Naive thymus-derived CD8-positive, alpha-beta T cell (primary cell): Measurements from ENCODE around the gene KLF7. TPM values are rescaled to one million over a fixed set of nuclear protein-coding genes. Genes with fewer than 3 reads are reported as not detected.
A peak's percentile ranks its signal among the peaks of the same experiment; 100 is the strongest.

Source experiments
- ATAC-seq, 2 donors: fragments of 150-1000 bp; cut with Tn5 transposase in 1 of 2; sonication (Bioruptor Pico), chemical (Tn5 transposase) in 1 of 2; 1 replicate in 1 of 2; 2 replicates in 1 of 2; pipeline ENCODE4 v1.10.0; 2021; ENCODE audit warnings: mild to moderate bottlenecking in 2 of 2, moderate library complexity in 2 of 2
- POLR2A ChIA-PET: fragments of 350-600 bp; sonication (Branson Sonifier 250); formaldehyde crosslinking; loops from one replicate; lab custom pipeline; 2021; ENCODE audit warnings: antibody characterized with exemption; lab: Charles Lee
- DNase-seq, 10 donors: peaks; one replicate each; pipeline versions ENCODE4 v3.0.0 to v3.0.0-alpha.2; 2020 to 2022
- H3K27ac Mint-ChIP-seq, 10 donors: one replicate each; pipeline ENCODE4 v1.8.0; 2020 to 2022; ENCODE audit warnings: mild to moderate bottlenecking in 10 of 10, mixed read lengths in 10 of 10, moderate library complexity in 4 of 10, inconsistent platforms in 1 of 10
- H3K27me3 Mint-ChIP-seq, 5 donors: one replicate each; pipeline ENCODE4 v1.8.0; 2021 to 2022; ENCODE audit warnings: mixed read lengths in 5 of 5
- H3K36me3 Mint-ChIP-seq, 3 donors: one replicate each; pipeline ENCODE4 v1.8.0; 2020 to 2022; ENCODE audit warnings: mixed read lengths in 3 of 3, mild to moderate bottlenecking in 2 of 3, inconsistent platforms in 1 of 3
- H3K4me1 Mint-ChIP-seq, 4 donors: one replicate each; pipeline ENCODE4 v1.8.0; 2021 to 2022; ENCODE audit warnings: mixed read lengths in 4 of 4
- H3K4me3 Mint-ChIP-seq, 10 donors: one replicate each; pipeline ENCODE4 v1.8.0; 2020 to 2022; ENCODE audit warnings: mild to moderate bottlenecking in 10 of 10, mixed read lengths in 10 of 10, moderate library complexity in 6 of 10, inconsistent platforms in 1 of 10
- H3K9me3 Mint-ChIP-seq, 9 donors: one replicate each; pipeline ENCODE4 v1.8.0; 2020 to 2022; ENCODE audit warnings: mixed read lengths in 9 of 9, mild to moderate bottlenecking in 3 of 9, inconsistent platforms in 1 of 9, moderate library complexity in 1 of 9
- polyA plus RNA-seq, 3 donors: library from polyadenylated mRNA; unstranded; fragments of 300-500 nt; fragmentation: Illumina TruSeq; gene quantifications; one replicate each; pipeline ENCODE4 v1.2.3, GENCODE V29; 2021
- total RNA-seq, 8 experiments: library from RNA in 2 of 8; stranded (reverse) in 2 of 8; gene quantifications; one replicate each; pipeline ENCODE4 v1.2.3 and lab custom pipeline; 2021 to 2026

KLF7 gene
- total and polyA plus RNA-seq, 5 experiments from 2014 or later: 15.2 to 89.2 (median 29.6) TPM

- POLR2A ChIA-PET: interaction anchor here (0.7 to 5.2 kb wide), 9 partner anchors 9 to 469 kb away, joined by 3 to 72 read pairs (median 4); partner anchors contain the start of genes FASTKD2, KLF7, MDH1B and METTL21A
- no peak for DNase-seq
- ATAC-seq: peak; percentile 13 to 19
- peaks cover 0 to 1% (median 0%) of the 10 kb centered on the region in 9 donors for H3K9me3 Mint-ChIP-seq
- peaks cover 44 to 100% (median 94%) of the 10 kb centered on the region in 4 donors for H3K4me1 Mint-ChIP-seq
- no peaks in the 10 kb centered on the region for H3K27me3 Mint-ChIP-seq
- H3K27ac Mint-ChIP-seq: peak overlapping the region; percentile 38 to 90 (median 86)
- peaks cover 0 to 5% (median 0%) of the 10 kb centered on the region in 3 donors for H3K36me3 Mint-ChIP-seq
- H3K4me3 Mint-ChIP-seq: peak overlapping the region; percentile 2 to 85 (median 74)
Measured at GRCh38 chr2:207156451-207157161, 9.1 kb downstream of the KLF7 start.

GRCh38 chr2:207155516-207156444, 10.0 kb downstream of the KLF7 start:
- peak overlapping the region; percentile 57 to 92 (median 86) for H3K27ac Mint-ChIP-seq
- POLR2A ChIA-PET: interaction anchor here (0.8 to 5.2 kb wide), 9 partner anchors 8 to 470 kb away, joined by 3 to 72 read pairs (median 3); partner anchors contain the start of genes KLF7 and METTL21A
- H3K36me3 Mint-ChIP-seq: peaks cover 0 to 5% (median 0%) of the 10 kb centered on the region in 3 donors
- H3K4me3 Mint-ChIP-seq: peak overlapping the region; percentile 57 to 85 (median 74)
- H3K9me3 Mint-ChIP-seq: peaks cover 0 to 1% (median 0%) of the 10 kb centered on the region in 9 donors
- ATAC-seq: peak; percentile 85 to 95
- peak in 3 of 10 donors; percentile 27 to 55 (median 54) for DNase-seq
- peaks cover 38 to 100% (median 92%) of the 10 kb centered on the region in 4 donors for H3K4me1 Mint-ChIP-seq
- no peaks in the 10 kb centered on the region for H3K27me3 Mint-ChIP-seq

GRCh38 chr2:207154556-207155510, 10.9 kb downstream of the KLF7 start:
- POLR2A ChIA-PET: interaction anchor here (0.8 to 5.2 kb wide), 4 partner anchors 9 to 23 kb away, joined by 5 to 72 read pairs (median 34); partner anchors contain the start of gene KLF7
- H3K27me3 Mint-ChIP-seq: no peaks in the 10 kb centered on the region
- peaks cover 0 to 5% (median 0%) of the 10 kb centered on the region in 3 donors for H3K36me3 Mint-ChIP-seq
- ATAC-seq (no peak), DNase-seq (no peak)
- peak overlapping the region; percentile 21 to 92 (median 86) for H3K27ac Mint-ChIP-seq
- peaks cover 40 to 100% (median 92%) of the 10 kb centered on the region in 4 donors for H3K4me1 Mint-ChIP-seq
- peaks cover 0 to 1% (median 0%) of the 10 kb centered on the region in 9 donors for H3K9me3 Mint-ChIP-seq
- peak overlapping the region in 8 of 10 donors; percentile 57 to 85 (median 74) for H3K4me3 Mint-ChIP-seq

GRCh38 chr2:207153266-207153975, 12.3 kb downstream of the KLF7 start:
- no peak for DNase-seq
- Mint-ChIP-seq H3K4me1 (peaks cover 51 to 100% (median 94%) of the 10 kb centered on the region in 4 donors), H3K27me3 (no peaks in the 10 kb centered on the region), H3K9me3 (peaks cover 0 to 1% (median 0%) of the 10 kb centered on the region in 9 donors), H3K4me3 (peak overlapping the region in 4 of 10 donors; percentile 10 to 59 (median 28)), H3K27ac (peak overlapping the region in 9 of 10 donors; percentile 2 to 88 (median 43)), H3K36me3 (peaks cover 5 to 13% (median 8%) of the 10 kb centered on the region in 3 donors)
- POLR2A ChIA-PET: interaction anchor here (1.0 to 5.2 kb wide), 4 partner anchors 10 to 80 kb away, joined by 3 to 72 read pairs (median 33); partner anchors contain the start of gene KLF7
- no peak for ATAC-seq

GRCh38 chr2:207151048-207151447, 14.7 kb downstream of the KLF7 start:
- no peak overlapping the region for H3K4me3 Mint-ChIP-seq
- peaks cover 9 to 28% (median 19%) of the 10 kb centered on the region in 3 donors for H3K36me3 Mint-ChIP-seq
- H3K27ac Mint-ChIP-seq: peak overlapping the region in 4 of 10 donors; percentile 16 to 44 (median 23)
- no peaks in the 10 kb centered on the region for H3K9me3 Mint-ChIP-seq
- peak in 1 of 2 donors; percentile 17 for ATAC-seq
- DNase-seq: no peak
- H3K4me1 Mint-ChIP-seq: peaks cover 48 to 94% (median 87%) of the 10 kb centered on the region in 4 donors
- POLR2A ChIA-PET: interaction anchor here (1.1 to 6.4 kb wide), 2 partner anchors 9 to 15 kb away, joined by 4 to 88 read pairs; partner anchors contain the start of gene KLF7
- no peaks in the 10 kb centered on the region for H3K27me3 Mint-ChIP-seq

- POLR2A ChIA-PET: interaction anchor here (6.4 kb wide), 1 partner anchor 16 kb away, joined by 88 read pairs; the partner anchor contains the start of gene KLF7
- DNase-seq (no peak), ATAC-seq (no peak)
- Mint-ChIP-seq H3K27me3 (no peaks in the 10 kb centered on the region), H3K4me1 (peaks cover 46 to 94% (median 87%) of the 10 kb centered on the region in 4 donors), H3K36me3 (peaks cover 9 to 28% (median 25%) of the 10 kb centered on the region in 3 donors), H3K9me3 (no peaks in the 10 kb centered on the region), H3K27ac (peak overlapping the region in 5 of 10 donors; percentile 18 to 81 (median 57)), H3K4me3 (peak overlapping the region in 8 of 10 donors; percentile 8 to 62 (median 34))
Measured at GRCh38 chr2:207150284-207150683, 15.5 kb downstream of the KLF7 start.

- DNase-seq (no peak), ATAC-seq (peak; percentile 25 to 28)
- no peaks in the 10 kb centered on the region for H3K9me3 Mint-ChIP-seq
- H3K27me3 Mint-ChIP-seq: no peaks in the 10 kb centered on the region
- POLR2A ChIA-PET: interaction anchor here (1.1 to 6.4 kb wide), 2 partner anchors 16 to 21 kb away, joined by 3 to 88 read pairs; partner anchors contain the start of gene KLF7
- peak overlapping the region in 7 of 10 donors; percentile 0 to 62 (median 36) for H3K4me3 Mint-ChIP-seq
- H3K4me1 Mint-ChIP-seq: peaks cover 45 to 94% (median 87%) of the 10 kb centered on the region in 4 donors
- peak overlapping the region in 9 of 10 donors; percentile 23 to 84 (median 66) for H3K27ac Mint-ChIP-seq
- peaks cover 9 to 28% (median 25%) of the 10 kb centered on the region in 3 donors for H3K36me3 Mint-ChIP-seq
Measured at GRCh38 chr2:207149249-207150213, 16.2 kb downstream of the KLF7 start.

- Mint-ChIP-seq H3K4me1 (peaks cover 46 to 94% (median 87%) of the 10 kb centered on the region in 4 donors), H3K36me3 (peaks cover 9 to 26% (median 25%) of the 10 kb centered on the region in 3 donors), H3K9me3 (no peaks in the 10 kb centered on the region), H3K4me3 (no peak overlapping the region), H3K27me3 (no peaks in the 10 kb centered on the region), H3K27ac (peak overlapping the region in 6 of 10 donors; percentile 44 to 74 (median 53))
- POLR2A ChIA-PET: interaction anchor here (1.3 to 6.4 kb wide), 2 partner anchors 9 to 18 kb away, joined by 7 to 88 read pairs; partner anchors contain the start of gene KLF7
- DNase-seq (no peak), ATAC-seq (no peak)
Measured at GRCh38 chr2:207148020-207148419, 17.7 kb downstream of the KLF7 start.

GRCh38 chr2:207144173-207144785, 21.5 kb downstream of the KLF7 start:
- POLR2A ChIA-PET: interaction anchor here (0.5 to 6.6 kb wide), 15 partner anchors 10 to 706 kb away, joined by 3 to 399 read pairs (median 5); partner anchors contain the start of genes CREB1 and KLF7
- Mint-ChIP-seq H3K27ac (peak overlapping the region; percentile 92 to 98 (median 96)), H3K27me3 (no peaks in the 10 kb centered on the region), H3K4me3 (peak overlapping the region; percentile 70 to 89 (median 82)), H3K9me3 (no peaks in the 10 kb centered on the region), H3K36me3 (peaks cover 9 to 25% (median 22%) of the 10 kb centered on the region in 3 donors), H3K4me1 (peaks cover 50 to 87% (median 84%) of the 10 kb centered on the region in 4 donors)
- DNase-seq (no peak), ATAC-seq (no peak)
